Transverse colon (tissue), 4 donors: ENCODE results near the gene PPM1L. TPM values are rescaled to one million over a fixed set of nuclear protein-coding genes. Genes with fewer than 3 reads are reported as not detected.

ENCODE experiments used
- DNase-seq: peaks from one replicate; pipeline ENCODE4 v3.0.0-alpha.2; 2019
- H3K27ac ChIP-seq, 4 donors: fragments of 200-600 bp; sonication (generic); 2 replicates each; pipeline ENCODE4 v1.5.1; 2016 to 2018; ENCODE audit warnings: inconsistent platforms in 4 of 4
- H3K27me3 ChIP-seq: fragments of 200-600 bp; sonication (generic); 2 replicates; pipeline ENCODE4 v1.5.1; 2017; ENCODE audit warnings: inconsistent platforms
- H3K36me3 ChIP-seq, 4 donors: fragments of 200-600 bp; sonication (generic); 2 replicates each; pipeline ENCODE4 v1.5.1; 2017 to 2019; ENCODE audit warnings: inconsistent platforms in 4 of 4
- H3K4me1 ChIP-seq, 4 donors: fragments of 200-600 bp; sonication (generic); 2 replicates each; pipeline ENCODE4 v1.5.1; 2017 to 2020; ENCODE audit warnings: inconsistent platforms in 4 of 4
- H3K4me3 ChIP-seq, 4 donors: fragments of 200-600 bp; sonication (generic); 1 replicate in 1 of 4; 2 replicates in 3 of 4; pipeline versions ENCODE4 v1.5.1 to v1.6.1; 2017 to 2019; ENCODE audit warnings: inconsistent platforms in 4 of 4
- H3K9me3 ChIP-seq, 2 donors: fragments of 200-600 bp; sonication (generic); 2 replicates each; pipeline ENCODE4 v1.5.1; 2017 to 2019; ENCODE audit warnings: inconsistent platforms in 2 of 2
- CTCF ChIP-seq, 5 experiments: fragments of 200-600 bp in 3 of 5; fragments of 450-650 bp in 2 of 5; sonication (generic) in 3 of 5; IDR thresholded peaks; 1 replicate in 2 of 5; 2 replicates in 3 of 5; pipeline ENCODE4 v1.5.1; 2016 to 2017; ENCODE audit warnings: antibody characterized with exemption in 5 of 5, inconsistent platforms in 3 of 5, mild to moderate bottlenecking in 2 of 5, moderate library complexity in 1 of 5
- EP300 ChIP-seq: sonication (generic); formaldehyde crosslinking; IDR thresholded peaks from one replicate; pipeline ENCODE4 v1.6.1; 2017; ENCODE audit warnings: antibody characterized with exemption, low read depth
- POLR2A ChIP-seq: fragments of 450-650 bp; IDR thresholded peaks from one replicate; pipeline ENCODE4 v1.6.1; 2016; ENCODE audit warnings: antibody characterized with exemption, mild to moderate bottlenecking, moderate library complexity
- POLR2AphosphoS5 ChIP-seq, 3 donors: sonication (generic); formaldehyde crosslinking; IDR thresholded peaks; one replicate each; pipeline ENCODE4 v1.6.1; 2016; ENCODE audit warnings: antibody characterized with exemption in 3 of 3
- WGBS, 2 donors: methylation state at CpG; one replicate each; pipeline ENCODE4 v1.1.5; 2018; ENCODE audit warnings: low coverage in 1 of 2; 5-methylcytosine and 5-hydroxymethylcytosine counted together
- in situ Hi-C, 4 donors: fragments of 200-750 bp; cut with MboI; loops; one replicate each; pipeline versions ENCODE4 v1.15.0 to v1.15.1; 2017; ENCODE audit warnings: low sequenced_read_pairs in 3 of 4, low pct_ligation_motif_present in 1 of 4, low pct_unique_long_range_greater_than_20kb in 1 of 4
- intact Hi-C: fragments of 100-400 bp; cut with DNase I; formaldehyde crosslinking; loops from one replicate; pipeline ENCODE4 v1.15.1; 2023; ENCODE audit warnings: low total_unique reads
- total RNA-seq, 4 donors: library from RNA; depleted of rRNA; stranded (reverse); fragments of >200 nt; gene quantifications; one replicate each; pipeline ENCODE4 v1.1.0, GENCODE V29; 2016

The PPM1L gene
- total RNA-seq, 4 donors from 2014 or later: 17.2 to 35.5 (median 25.6) TPM

GRCh38 chr3:160960568-160960967, 204.5 kb downstream of the PPM1L start:
- 90% methylated on average over 1 of the region's 1 CpG for WGBS, 2 donors
- no peak for TF ChIP-seq POLR2A
- TF ChIP-seq EP300: no peak
- no peak for TF ChIP-seq CTCF (IDR thresholded peaks at IDR 0.05)
- no peak for TF ChIP-seq POLR2AphosphoS5 (IDR thresholded peaks at IDR 0.05)
- Histone ChIP-seq H3K4me3 (no peak overlapping the region), H3K4me1 (no peaks in the 10 kb centered on the region), H3K27me3 (no peaks in the 10 kb centered on the region), H3K9me3 (no peaks in the 10 kb centered on the region), H3K36me3 (no peaks in the 10 kb centered on the region), H3K27ac (no peak overlapping the region)
- in situ Hi-C loops: no loop called here
- intact Hi-C loops: no loop called here
- DNase-seq: no peak

GRCh38 chr3:160963949-160964348, 207.9 kb downstream of the PPM1L start:
- no peaks in the 10 kb centered on the region for H3K36me3 ChIP-seq
- TF ChIP-seq POLR2AphosphoS5 (IDR thresholded peaks at IDR 0.05): no peak
- TF ChIP-seq POLR2A: no peak
- no peak for TF ChIP-seq EP300
- TF ChIP-seq CTCF (IDR thresholded peaks at IDR 0.05): no peak
- no peak overlapping the region for H3K27ac ChIP-seq
- no peak overlapping the region for H3K4me3 ChIP-seq
- in situ Hi-C loops: no loop called here
- intact Hi-C loops: no loop called here
- WGBS, 2 donors: 38% methylated on average over 1 of the region's 1 CpG; no CpG with 5 or more reads in 1 of the 2 donors
- H3K27me3 ChIP-seq: no peaks in the 10 kb centered on the region
- H3K9me3 ChIP-seq: no peaks in the 10 kb centered on the region
- no peak for DNase-seq
- no peaks in the 10 kb centered on the region for H3K4me1 ChIP-seq

- in situ Hi-C loops: no loop called here
- H3K27ac ChIP-seq: no peak overlapping the region
- no peaks in the 10 kb centered on the region for H3K9me3 ChIP-seq
- H3K36me3 ChIP-seq: no peaks in the 10 kb centered on the region
- 33 to 40% methylated on average over 2 of the region's 2 CpGs for WGBS, 2 donors
- H3K4me3 ChIP-seq: no peak overlapping the region
- intact Hi-C loops: no loop called here
- TF ChIP-seq POLR2A (no peak), POLR2AphosphoS5 (IDR thresholded peaks at IDR 0.05) (no peak), CTCF (IDR thresholded peaks at IDR 0.05) (no peak), EP300 (no peak)
- H3K4me1 ChIP-seq: peaks cover 0 to 5% (median 0%) of the 10 kb centered on the region in 4 donors
- H3K27me3 ChIP-seq: no peaks in the 10 kb centered on the region
- no peak for DNase-seq
Observed at GRCh38 chr3:160968761-160969160, 212.7 kb downstream of the PPM1L start.

GRCh38 chr3:160973067-160973809, 217.2 kb downstream of the PPM1L start:
- Histone ChIP-seq H3K9me3 (no peaks in the 10 kb centered on the region), H3K27ac (no peak overlapping the region), H3K27me3 (no peaks in the 10 kb centered on the region), H3K4me3 (no peak overlapping the region), H3K4me1 (peaks cover 0 to 5% (median 0%) of the 10 kb centered on the region in 4 donors), H3K36me3 (no peaks in the 10 kb centered on the region)
- no peak for DNase-seq
- WGBS, 2 donors: 39 to 58% methylated on average over 2 of the region's 2 CpGs
- intact Hi-C loops: no loop called here
- TF ChIP-seq EP300: no peak
- TF ChIP-seq CTCF (IDR thresholded peaks at IDR 0.05): no peak
- TF ChIP-seq POLR2AphosphoS5 (IDR thresholded peaks at IDR 0.05): no peak
- no peak for TF ChIP-seq POLR2A
- in situ Hi-C loops: no loop called here
